ENCODE data around the gene LAPTM4A.
"Not testable (repeated sequence)": the region's sequence is repeated elsewhere in the genome, so short reads cannot be mapped to it uniquely, and the experiment has no call there.

LAPTM4A gene

GRCh38 chr2:20051532-20052228, at the start of gene LAPTM4A:
Gene LAPTM4A (minus strand): TSS chr2:20051628. CDS start chr2:20051520, 108 bp downstream.
- peak; percentile 94 to 97 (median 95) for DNase-seq (ENCODE audit: low read depth in 3 of 3)

- DNase-seq (ENCODE audit: low read depth in 3 of 3) = no peak
Measured at GRCh38 chr2:20100711-20101110, 49.3 kb upstream of the LAPTM4A start.

GRCh38 chr2:20099780-20100179, 48.4 kb upstream of the LAPTM4A start:
- no peak for DNase-seq (ENCODE audit: low read depth in 3 of 3)

- peak; percentile 65 to 73 (median 67) for DNase-seq (ENCODE audit: low read depth in 3 of 3)
Measured at GRCh38 chr2:20097889-20098714, 46.7 kb upstream of the LAPTM4A start.

GRCh38 chr2:20095469-20095868, 44.0 kb upstream of the LAPTM4A start:
- DNase-seq (ENCODE audit: low read depth in 3 of 3) = no peak

- DNase-seq (ENCODE audit: low read depth in 3 of 3) = no peak
Measured at GRCh38 chr2:20094955-20095354, 43.5 kb upstream of the LAPTM4A start.

- no peak for DNase-seq (ENCODE audit: low read depth in 3 of 3)
Measured at GRCh38 chr2:20094142-20094755, 42.8 kb upstream of the LAPTM4A start.

GRCh38 chr2:20093263-20094141, 42.1 kb upstream of the LAPTM4A start:
- DNase-seq (ENCODE audit: low read depth in 3 of 3) = no peak

GRCh38 chr2:20092901-20093235, 41.4 kb upstream of the LAPTM4A start:
- DNase-seq (ENCODE audit: low read depth in 3 of 3) = no peak

GRCh38 chr2:20092226-20092900, 40.9 kb upstream of the LAPTM4A start:
- DNase-seq (ENCODE audit: low read depth in 3 of 3) = no peak

- no peak for DNase-seq (ENCODE audit: low read depth in 3 of 3)
Measured at GRCh38 chr2:20091305-20091991, 40.0 kb upstream of the LAPTM4A start.

GRCh38 chr2:20089715-20090464, 38.5 kb upstream of the LAPTM4A start:
- DNase-seq (ENCODE audit: low read depth in 3 of 3) = no peak

- not testable (repeated sequence) for DNase-seq (ENCODE audit: low read depth in 3 of 3)
Measured at GRCh38 chr2:20085909-20086308, 34.5 kb upstream of the LAPTM4A start.

- DNase-seq (ENCODE audit: low read depth in 3 of 3) = not testable (repeated sequence)
Measured at GRCh38 chr2:20082812-20083211, 31.4 kb upstream of the LAPTM4A start.

- DNase-seq (ENCODE audit: low read depth in 3 of 3) = no peak
Measured at GRCh38 chr2:20081841-20082240, 30.4 kb upstream of the LAPTM4A start.

GRCh38 chr2:20080839-20081415, 29.5 kb upstream of the LAPTM4A start:
- no peak for DNase-seq (ENCODE audit: low read depth in 3 of 3)

GRCh38 chr2:20080428-20080827, 29.0 kb upstream of the LAPTM4A start:
- DNase-seq (ENCODE audit: low read depth in 3 of 3) = no peak

GRCh38 chr2:20079546-20080115, 28.2 kb upstream of the LAPTM4A start:
- no peak for DNase-seq (ENCODE audit: low read depth in 3 of 3)

- DNase-seq (ENCODE audit: low read depth in 3 of 3) = no peak
Measured at GRCh38 chr2:20077411-20077940, 26.0 kb upstream of the LAPTM4A start.

All from stimulated activated CD4-positive, alpha-beta T cell treated with anti-CD3 and anti-CD28 coated beads, TNF-alpha, amount 100 ng/mL, for 48 hours (primary cell).